NCI-H510A treated with DMSO at 0.1 percent for 48 hours (cell line): ENCODE data around the gene MYLIP.

Experiments
- DNase-seq: peaks from one replicate; lab custom pipeline; 2025; lab: John Stamatoyannopoulos, UW

The MYLIP gene

GRCh38 chr6:16128759-16129622 is at the start of gene MYLIP:
TSS of gene MYLIP (plus strand) at chr6:16129086. CDS start at chr6:16129323, 237 bp downstream.
- DNase-seq, result peak; percentile 88

GRCh38 chr6:16079354-16079753 is 49.5 kb upstream of the MYLIP start:
- DNase-seq, result no peak

- DNase-seq, result no peak
Observed at GRCh38 chr6:16080204-16080603, 48.7 kb upstream of the MYLIP start.

- no peak for DNase-seq
Observed at GRCh38 chr6:16081326-16081725, 47.6 kb upstream of the MYLIP start.

- DNase-seq, result no peak
Observed at GRCh38 chr6:16082361-16082760, 46.5 kb upstream of the MYLIP start.

GRCh38 chr6:16086965-16087364 is 41.9 kb upstream of the MYLIP start:
- DNase-seq, result no peak

- DNase-seq, result no peak
Observed at GRCh38 chr6:16087386-16087785, 41.5 kb upstream of the MYLIP start.

GRCh38 chr6:16088409-16088808 is 40.5 kb upstream of the MYLIP start:
- DNase-seq, result no peak

- no peak for DNase-seq
Observed at GRCh38 chr6:16089232-16090062, 39.4 kb upstream of the MYLIP start.

- DNase-seq, result no peak
Observed at GRCh38 chr6:16090452-16090851, 38.4 kb upstream of the MYLIP start.

GRCh38 chr6:16090920-16091319 is 38.0 kb upstream of the MYLIP start:
- no peak for DNase-seq

GRCh38 chr6:16092140-16092539 is 36.7 kb upstream of the MYLIP start:
- no peak for DNase-seq

- DNase-seq, result no peak
Observed at GRCh38 chr6:16092990-16093389, 35.9 kb upstream of the MYLIP start.

- no peak for DNase-seq
Observed at GRCh38 chr6:16095180-16095579, 33.7 kb upstream of the MYLIP start.

GRCh38 chr6:16097382-16098171 is 31.3 kb upstream of the MYLIP start:
- DNase-seq, result no peak

GRCh38 chr6:16098211-16098610 is 30.7 kb upstream of the MYLIP start:
- DNase-seq, result no peak

GRCh38 chr6:16102208-16102607 is 26.7 kb upstream of the MYLIP start:
- no peak for DNase-seq

- DNase-seq, result no peak
Observed at GRCh38 chr6:16103722-16104121, 25.2 kb upstream of the MYLIP start.

GRCh38 chr6:16104624-16105433 is 24.1 kb upstream of the MYLIP start:
- no peak for DNase-seq

- DNase-seq, result no peak
Observed at GRCh38 chr6:16105854-16106253, 23.0 kb upstream of the MYLIP start.
